Stomach (tissue), 4 donors: ENCODE results near the gene IRF6.

Experiments used
- EP300 ChIP-seq: sonication (generic); formaldehyde crosslinking; IDR thresholded peaks from one replicate; pipeline ENCODE4 v1.6.1; 2017; ENCODE audit warnings: antibody characterized with exemption
- POLR2A ChIP-seq, 4 donors: fragments of 450-650 bp; IDR thresholded peaks; one replicate each; pipeline ENCODE4 v1.6.1; 2016; ENCODE audit warnings: antibody characterized with exemption in 4 of 4, control low read depth in 2 of 4, mild to moderate bottlenecking in 1 of 4, moderate library complexity in 1 of 4
- POLR2AphosphoS5 ChIP-seq, 3 donors: sonication (generic); formaldehyde crosslinking; IDR thresholded peaks; one replicate each; pipeline ENCODE4 v1.6.1; 2016; ENCODE audit warnings: antibody characterized with exemption in 3 of 3
- TF ChIP-seq, protein P1 (sequence below), 7 experiments: fragments of 450-650 bp in 4 of 7; fragments of 200-600 bp in 3 of 7; sonication (generic) in 3 of 7; IDR thresholded peaks; one replicate each; pipeline ENCODE4 v1.5.1; 2016 to 2019; ENCODE audit warnings: antibody characterized with exemption in 7 of 7, control low read depth in 2 of 7, mild to moderate bottlenecking in 1 of 7

DNA sequence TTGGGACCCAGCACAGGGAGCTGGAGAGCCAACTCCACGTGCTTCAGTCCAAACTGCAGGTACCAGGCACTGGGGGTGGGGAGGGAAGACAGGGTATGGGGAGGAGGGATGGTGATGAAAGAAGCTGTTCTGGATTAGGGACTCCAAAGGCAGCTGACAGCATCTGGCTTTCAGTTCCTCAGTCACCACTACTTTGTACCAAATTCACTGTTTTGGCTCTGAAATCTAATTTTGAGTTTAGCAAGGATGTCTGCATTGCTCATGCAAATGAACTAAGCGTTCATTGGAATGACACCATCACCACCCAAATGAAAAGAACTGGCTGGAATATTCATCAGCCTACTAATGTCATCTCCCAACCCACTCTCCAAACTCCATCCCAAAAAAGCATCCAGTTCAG lies 30.3 kb downstream of the IRF6 start:
- TF ChIP-seq POLR2A (IDR thresholded peaks at IDR 0.05) (no peak), POLR2AphosphoS5 (IDR thresholded peaks at IDR 0.05) (no peak), EP300 (no peak)
- TF ChIP-seq, protein P1, sequence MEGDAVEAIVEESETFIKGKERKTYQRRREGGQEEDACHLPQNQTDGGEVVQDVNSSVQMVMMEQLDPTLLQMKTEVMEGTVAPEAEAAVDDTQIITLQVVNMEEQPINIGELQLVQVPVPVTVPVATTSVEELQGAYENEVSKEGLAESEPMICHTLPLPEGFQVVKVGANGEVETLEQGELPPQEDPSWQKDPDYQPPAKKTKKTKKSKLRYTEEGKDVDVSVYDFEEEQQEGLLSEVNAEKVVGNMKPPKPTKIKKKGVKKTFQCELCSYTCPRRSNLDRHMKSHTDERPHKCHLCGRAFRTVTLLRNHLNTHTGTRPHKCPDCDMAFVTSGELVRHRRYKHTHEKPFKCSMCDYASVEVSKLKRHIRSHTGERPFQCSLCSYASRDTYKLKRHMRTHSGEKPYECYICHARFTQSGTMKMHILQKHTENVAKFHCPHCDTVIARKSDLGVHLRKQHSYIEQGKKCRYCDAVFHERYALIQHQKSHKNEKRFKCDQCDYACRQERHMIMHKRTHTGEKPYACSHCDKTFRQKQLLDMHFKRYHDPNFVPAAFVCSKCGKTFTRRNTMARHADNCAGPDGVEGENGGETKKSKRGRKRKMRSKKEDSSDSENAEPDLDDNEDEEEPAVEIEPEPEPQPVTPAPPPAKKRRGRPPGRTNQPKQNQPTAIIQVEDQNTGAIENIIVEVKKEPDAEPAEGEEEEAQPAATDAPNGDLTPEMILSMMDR (IDR thresholded peaks at IDR 0.05) = no peak
